Right ventricle myocardium superior (tissue), 1 donor: ENCODE results near the gene MTCL1. TPM values are rescaled to one million over a fixed set of nuclear protein-coding genes. Genes with fewer than 3 reads are reported as not detected.

Source experiments
- ATAC-seq: fragments of 200-7000 bp; cut with Tn5 transposase; one replicate; pipeline ENCODE4 v1.9.1; 2020; ENCODE audit warnings: mild to moderate bottlenecking; ENCODE audit not compliant: poor library complexity
- DNase-seq: peaks from one replicate; pipeline ENCODE4 v3.0.0-alpha.2; 2020
- intact Hi-C: fragments of 100-400 bp; cut with DNase I; formaldehyde crosslinking; loops from one replicate; pipeline ENCODE4 v1.11.2; 2022
- total RNA-seq: library from RNA; stranded (reverse); fragmentation: NEBNext Ultra II Directional; extraction: Animal tissue kit (Norgen Biotek cat#: 25700); gene quantifications from one replicate; pipeline ENCODE4 v1.2.1, GENCODE V29; 2021
- donor health status: DM: no; HTN: yes; CAD: no; lungs with severe emphysema.

The MTCL1 gene
- total RNA-seq, 1 donor from 2014 or later, result 9.0 TPM

GRCh38 chr18:8706791-8707555, 1.6 kb downstream of the MTCL1 start:
- intact Hi-C loops, result no loop called here
- no peak for ATAC-seq

DNA sequence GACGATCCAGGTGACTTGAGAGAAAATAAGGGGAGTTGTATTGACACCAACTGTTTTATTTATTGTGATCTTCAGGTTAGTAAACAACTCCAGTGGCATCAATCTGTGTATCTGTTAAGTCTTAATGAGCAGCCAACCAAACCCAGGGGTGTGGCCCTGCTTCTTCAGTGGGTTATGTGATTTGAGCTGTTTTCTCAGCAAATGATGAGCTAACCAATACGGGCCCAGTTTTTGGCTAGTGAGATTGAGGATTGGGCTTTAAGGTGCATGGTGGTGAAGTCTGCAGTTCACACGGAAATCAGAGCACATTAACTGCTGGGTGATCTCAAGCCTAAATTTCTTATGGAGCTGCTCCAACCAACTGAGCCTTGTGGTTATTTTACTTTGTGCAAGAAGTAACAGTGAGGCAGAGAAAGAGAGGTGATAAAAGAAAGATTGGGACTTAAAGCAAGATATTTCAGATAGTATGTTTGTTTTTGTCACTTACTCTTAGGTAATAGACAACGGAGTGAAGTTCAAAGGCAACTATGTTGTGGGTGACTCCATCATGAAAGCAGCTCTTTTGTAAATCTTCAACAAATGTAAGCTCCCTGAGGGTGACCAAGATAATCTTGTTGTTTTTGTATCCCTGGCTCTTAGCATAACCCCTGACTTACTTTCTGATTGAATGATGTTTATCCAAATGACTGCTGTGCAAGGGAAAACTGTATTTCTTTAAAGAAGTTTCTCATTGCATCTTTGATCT, 2.4 kb downstream of the MTCL1 start:
- intact Hi-C loops, result no loop called here
- DNase-seq, result no peak
- no peak for ATAC-seq

More at GRCh38 chr18:8706791-8707555, 1.6 kb downstream of the MTCL1 start:
- peak; percentile 50 for DNase-seq

- no peak for DNase-seq
- no peak for ATAC-seq
- intact Hi-C loops, result no loop called here
Observed at GRCh38 chr18:8708670-8709069, 3.3 kb downstream of the MTCL1 start.

- ATAC-seq (no peak), DNase-seq (no peak)
- intact Hi-C loops, result no loop called here
Observed at GRCh38 chr18:8709248-8710059, 4.1 kb downstream of the MTCL1 start.

- intact Hi-C loops, result no loop called here
- no peak for ATAC-seq
- no peak for DNase-seq
Observed at GRCh38 chr18:8711736-8712135, 6.4 kb downstream of the MTCL1 start.

DNA sequence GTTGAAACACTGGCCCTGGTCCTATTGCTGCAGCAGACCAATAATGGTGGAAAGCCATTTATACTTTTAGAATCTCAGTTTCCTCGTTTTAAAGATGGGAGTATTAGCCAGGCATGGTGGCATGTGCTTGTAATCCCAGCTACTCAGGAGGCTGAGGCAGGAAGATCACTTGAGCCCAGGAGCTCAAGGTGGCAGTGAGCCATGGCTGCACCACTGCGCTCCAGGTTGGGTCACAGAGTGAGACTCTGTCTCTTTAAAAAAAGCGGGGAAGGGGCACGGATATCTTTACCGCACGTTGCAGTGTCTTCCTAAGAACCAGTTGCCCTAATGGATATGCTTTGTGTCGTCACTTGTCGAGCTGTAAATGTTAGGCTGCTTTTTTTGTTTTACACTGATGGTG, 8.3 kb downstream of the MTCL1 start:
- ATAC-seq (no peak), DNase-seq (no peak)
- intact Hi-C loops, result no loop called here

DNA sequence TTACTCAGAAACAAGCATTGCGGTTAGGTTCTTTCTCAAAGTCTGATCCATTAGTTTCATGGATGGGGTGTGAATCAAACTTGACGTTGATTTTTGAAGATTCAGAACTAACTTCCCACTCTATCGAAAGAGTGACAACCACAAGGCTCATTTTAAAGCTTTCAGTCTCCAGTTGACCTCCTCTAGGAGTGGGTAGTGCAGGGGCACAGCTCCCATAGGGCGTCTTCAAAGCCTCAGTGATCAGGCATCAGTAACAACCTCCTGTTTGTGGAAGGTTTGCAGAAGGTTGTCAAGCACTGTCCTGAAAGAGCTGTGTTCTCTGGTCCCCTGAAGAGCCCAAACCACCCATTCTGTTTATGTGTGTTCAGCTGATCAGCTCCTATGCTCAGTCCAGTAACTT, 10.2 kb downstream of the MTCL1 start:
- no peak for ATAC-seq
- DNase-seq, result no peak
- intact Hi-C loops, result no loop called here

DNA sequence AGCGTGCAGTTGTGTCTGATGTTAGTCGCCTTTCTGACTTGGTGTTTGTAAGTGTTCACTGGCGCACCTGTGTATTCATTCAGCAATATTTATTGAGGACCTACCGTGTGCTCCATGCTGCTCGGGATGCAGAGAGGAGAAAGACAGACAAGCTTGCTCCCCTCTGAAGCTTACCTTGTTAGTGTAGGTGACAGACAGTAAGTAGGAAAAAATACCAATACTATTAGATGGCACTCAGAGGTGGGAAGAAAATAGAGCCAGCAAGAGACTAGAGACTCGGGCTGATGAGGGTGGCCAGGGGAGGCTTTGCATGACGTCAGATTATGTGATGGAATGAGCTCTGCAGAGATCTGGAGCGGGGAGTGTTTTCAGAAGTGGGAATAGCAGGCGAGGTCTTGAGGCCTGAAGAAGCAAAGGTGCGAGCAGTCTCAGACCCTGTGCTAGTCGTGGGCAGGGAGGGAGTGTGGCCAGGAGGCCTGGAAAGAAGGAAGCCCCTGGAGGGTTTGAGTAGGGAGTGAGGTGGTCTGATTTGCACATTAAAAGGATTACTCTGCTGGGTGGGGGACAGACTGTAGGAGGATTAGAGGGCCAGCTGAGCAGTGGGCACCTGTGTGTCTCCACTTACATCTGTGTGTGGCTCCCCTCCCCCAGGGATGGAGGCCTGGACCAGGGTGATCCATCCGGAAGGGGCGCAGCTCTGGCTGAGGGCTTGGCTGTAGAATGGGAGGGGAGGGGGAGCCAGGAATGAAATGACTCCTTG, 11.8 kb downstream of the MTCL1 start:
- intact Hi-C loops, result no loop called here
- ATAC-seq, result no peak
- DNase-seq, result no peak

GRCh38 chr18:8718401-8718913, 13.1 kb downstream of the MTCL1 start:
- intact Hi-C loops, result no loop called here
- ATAC-seq, result no peak
- no peak for DNase-seq

- DNase-seq, result no peak
- intact Hi-C loops, result no loop called here
- no peak for ATAC-seq
Observed at GRCh38 chr18:8719192-8719591, 13.8 kb downstream of the MTCL1 start.

DNA sequence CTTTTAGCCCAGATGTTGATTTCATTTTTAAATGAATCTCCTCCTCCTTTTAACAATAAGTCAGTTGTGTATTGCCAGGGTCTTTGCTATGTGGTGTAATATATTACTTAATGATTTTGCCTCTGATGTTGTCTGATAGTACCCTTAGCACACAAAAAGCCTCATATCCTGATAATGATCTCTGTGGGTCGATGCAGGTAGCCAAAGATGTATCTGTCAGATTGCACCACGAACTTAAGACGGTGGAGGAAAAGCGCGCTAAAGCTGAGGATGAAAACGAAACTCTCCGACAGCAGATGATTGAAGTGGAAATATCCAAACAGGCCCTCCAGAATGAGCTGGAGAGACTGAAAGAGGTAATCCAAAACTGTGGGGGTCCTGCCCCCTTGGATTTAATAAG, 14.8 kb downstream of the MTCL1 start:
- DNase-seq, result no peak
- ATAC-seq, result no peak

GRCh38 chr18:8721094-8721669, 15.8 kb downstream of the MTCL1 start:
- ATAC-seq, result no peak
- intact Hi-C loops, result no loop called here
- no peak for DNase-seq

More for the DNA sequence above, 14.8 kb downstream of the MTCL1 start:
- intact Hi-C loops, result no loop called here

DNA sequence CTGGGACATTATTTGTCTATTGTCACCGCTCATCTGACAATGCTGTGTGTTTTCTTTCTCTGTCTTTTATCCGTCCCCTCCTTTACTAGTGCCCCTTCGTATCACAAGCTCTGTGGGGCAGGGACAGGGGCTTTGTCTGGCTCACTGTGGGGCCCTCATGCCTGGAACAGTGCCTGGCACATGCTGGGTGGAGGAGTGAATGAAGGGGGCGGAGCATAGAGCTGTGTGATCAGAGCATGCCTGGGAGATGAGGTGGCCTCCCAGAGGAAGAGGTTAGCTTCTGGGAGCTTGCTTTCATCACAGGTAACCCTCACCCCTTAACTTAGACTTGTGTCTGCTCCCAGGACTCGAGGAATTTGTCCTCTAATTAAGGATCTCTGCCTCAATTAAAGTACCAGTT, 16.4 kb downstream of the MTCL1 start:
- no peak for ATAC-seq
- no peak for DNase-seq
- intact Hi-C loops, result no loop called here

- ATAC-seq, result no peak
- no peak for DNase-seq
- intact Hi-C loops, result no loop called here
Observed at GRCh38 chr18:8722946-8723820, 17.8 kb downstream of the MTCL1 start.

GRCh38 chr18:8724452-8724851, 19.1 kb downstream of the MTCL1 start:
- intact Hi-C loops, result no loop called here
- ATAC-seq, result no peak
- DNase-seq, result no peak

GRCh38 chr18:8726281-8726680, 20.9 kb downstream of the MTCL1 start:
- ATAC-seq (no peak), DNase-seq (no peak)
- intact Hi-C loops, result no loop called here

DNA sequence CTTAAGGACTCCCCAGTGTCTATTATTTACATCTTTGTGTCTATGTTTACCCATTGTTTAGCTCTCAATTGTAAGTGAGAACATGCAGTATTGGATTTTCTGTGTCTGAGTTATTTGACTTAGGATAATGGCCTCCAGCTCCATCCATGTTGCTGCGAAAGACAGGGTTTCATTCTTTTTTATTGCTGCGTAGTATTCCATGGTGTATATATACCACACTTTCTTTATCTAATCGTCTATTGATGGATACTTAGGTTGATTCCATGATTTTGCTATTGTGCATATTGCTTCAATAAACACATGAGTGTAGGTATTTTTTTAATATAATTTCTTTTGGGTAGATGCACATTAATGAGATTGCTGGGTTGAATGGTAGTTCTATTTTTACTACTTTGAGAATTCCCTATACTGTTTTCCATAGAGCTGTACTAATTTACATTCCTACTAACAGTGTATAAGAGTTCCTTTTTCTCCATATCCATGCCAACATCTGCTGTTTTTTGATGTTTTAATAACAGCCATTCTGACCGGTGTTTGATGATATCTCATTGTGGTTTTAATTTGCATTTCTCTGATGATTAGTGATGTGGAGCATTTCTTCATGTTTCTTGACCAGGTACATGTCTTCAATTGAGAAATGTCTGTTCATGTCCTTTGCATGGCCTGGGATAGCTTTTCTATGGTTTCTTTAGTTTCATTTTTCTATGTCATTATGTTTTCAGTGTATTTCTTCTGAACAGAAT, 21.8 kb downstream of the MTCL1 start:
- DNase-seq (no peak), ATAC-seq (no peak)
- intact Hi-C loops, result no loop called here
